ENCODE data around the gene UGT1A8. TPM values are rescaled to one million over a fixed set of nuclear protein-coding genes. Genes with fewer than 3 reads are reported as not detected.
"Not testable (repeated sequence)": the region's sequence is repeated elsewhere in the genome, so short reads cannot be mapped to it uniquely, and the experiment has no call there.

UGT1A8 gene
- total RNA-seq, 1 experiment from 2014 or later: not detected

- no TSS peak for BruUV-seq (replicated peaks)
- CTCF ChIA-PET: no interaction called here
- Mint-ChIP-seq H3K36me3 (ENCODE audit: insufficient read depth, unreplicated experiment) (no peaks in the 10 kb centered on the region), H3K27ac (ENCODE audit: unreplicated experiment) (no peak overlapping the region), H3K9me3 (ENCODE audit: low read depth, unreplicated experiment) (peaks cover 16% of the 10 kb centered on the region), H3K4me3 (ENCODE audit: low read depth, unreplicated experiment) (no peak overlapping the region), H3K27me3 (ENCODE audit: unreplicated experiment) (no peaks in the 10 kb centered on the region), H3K4me1 (ENCODE audit: low read depth, unreplicated experiment) (no peaks in the 10 kb centered on the region)
- intact Hi-C loops (cut with micrococcal nuclease; ENCODE audit: unreplicated experiment): no loop called here
- TF ChIP-seq CTCF (IDR thresholded peaks at IDR 0.05; ENCODE audit: unreplicated experiment): no peak
- DNase-seq: no peak
Observed at GRCh38 chr2:233627331-233628025, 10.0 kb downstream of the UGT1A8 start.

GRCh38 chr2:233636306-233636705 is 18.9 kb downstream of the UGT1A8 start, which contains the start of gene UGT1A10:
TSS of gene UGT1A10 (plus strand) at chr2:233636448. CDS start at chr2:233636523, 75 bp downstream.
- CTCF ChIA-PET; BruUV-seq (replicated peaks); H3K9me3 Mint-ChIP-seq (ENCODE audit: low read depth, unreplicated experiment); H3K27me3 Mint-ChIP-seq (ENCODE audit: unreplicated experiment): not testable (repeated sequence)
- DNase-seq: peak; percentile 61
- H3K27ac Mint-ChIP-seq (ENCODE audit: unreplicated experiment): peak within 1 kb of the TSS; percentile 67
- H3K4me3 Mint-ChIP-seq (ENCODE audit: low read depth, unreplicated experiment): peak within 1 kb of the TSS; percentile 82
- intact Hi-C loops (cut with micrococcal nuclease; ENCODE audit: unreplicated experiment): loop anchor here (2.0 to 10.0 kb wide), 3 partner anchors 54 to 150 kb away; partner anchors contain the start of gene UGT1A1
- peaks cover 49% of the 10 kb centered on the region for H3K4me1 Mint-ChIP-seq (ENCODE audit: low read depth, unreplicated experiment)
- peaks cover 30% of the 10 kb centered on the region for H3K36me3 Mint-ChIP-seq (ENCODE audit: insufficient read depth, unreplicated experiment)

GRCh38 chr2:233638836-233639235 is 21.4 kb downstream of the UGT1A8 start:
- Mint-ChIP-seq H3K9me3 (ENCODE audit: low read depth, unreplicated experiment) (no peaks in the 10 kb centered on the region), H3K27me3 (ENCODE audit: unreplicated experiment) (no peaks in the 10 kb centered on the region), H3K36me3 (ENCODE audit: insufficient read depth, unreplicated experiment) (peaks cover 34% of the 10 kb centered on the region), H3K4me1 (ENCODE audit: low read depth, unreplicated experiment) (peaks cover 59% of the 10 kb centered on the region), H3K4me3 (ENCODE audit: low read depth, unreplicated experiment) (peak overlapping the region; percentile 82), H3K27ac (ENCODE audit: unreplicated experiment) (peak overlapping the region; percentile 55)
- CTCF ChIA-PET: no interaction called here
- intact Hi-C loops (cut with micrococcal nuclease; ENCODE audit: unreplicated experiment): loop anchor here (1.0 to 10.0 kb wide), 3 partner anchors 66 to 126 kb away; partner anchors contain the start of genes UGT1A1 and USP40
- TF ChIP-seq CTCF (IDR thresholded peaks at IDR 0.05; ENCODE audit: unreplicated experiment): peak; percentile 36
- DNase-seq: peak; percentile 54
- no TSS peak for BruUV-seq (replicated peaks)

GRCh38 chr2:233639860-233640259 is 22.4 kb downstream of the UGT1A8 start:
- Mint-ChIP-seq H3K4me1 (ENCODE audit: low read depth, unreplicated experiment) (peaks cover 57% of the 10 kb centered on the region), H3K9me3 (ENCODE audit: low read depth, unreplicated experiment) (peaks cover 4% of the 10 kb centered on the region), H3K36me3 (ENCODE audit: insufficient read depth, unreplicated experiment) (peaks cover 34% of the 10 kb centered on the region), H3K27me3 (ENCODE audit: unreplicated experiment) (no peaks in the 10 kb centered on the region), H3K27ac (ENCODE audit: unreplicated experiment) (peak overlapping the region; percentile 50), H3K4me3 (ENCODE audit: low read depth, unreplicated experiment) (peak overlapping the region; percentile 82)
- BruUV-seq (replicated peaks): no TSS peak
- DNase-seq: no peak
- TF ChIP-seq CTCF (IDR thresholded peaks at IDR 0.05; ENCODE audit: unreplicated experiment): no peak
- intact Hi-C loops (cut with micrococcal nuclease; ENCODE audit: unreplicated experiment): loop anchor here (2.0 to 10.0 kb wide), 3 partner anchors 65 to 192 kb away; partner anchors contain the start of gene UGT1A1
- CTCF ChIA-PET: no interaction called here

GRCh38 chr2:233643128-233643527 is 25.7 kb downstream of the UGT1A8 start:
- intact Hi-C loops (cut with micrococcal nuclease; ENCODE audit: unreplicated experiment): loop anchor here (5.0 kb wide), 1 partner anchor 189 kb away; no protein-coding TSS in a partner anchor
- Mint-ChIP-seq H3K4me3 (ENCODE audit: low read depth, unreplicated experiment) (no peak overlapping the region), H3K9me3 (ENCODE audit: low read depth, unreplicated experiment) (peaks cover 10% of the 10 kb centered on the region), H3K4me1 (ENCODE audit: low read depth, unreplicated experiment) (peaks cover 42% of the 10 kb centered on the region), H3K27ac (ENCODE audit: unreplicated experiment) (peak overlapping the region; percentile 18), H3K36me3 (ENCODE audit: insufficient read depth, unreplicated experiment) (peaks cover 19% of the 10 kb centered on the region), H3K27me3 (ENCODE audit: unreplicated experiment) (no peaks in the 10 kb centered on the region)
- peak; percentile 63 for DNase-seq
- no TSS peak for BruUV-seq (replicated peaks)
- TF ChIP-seq CTCF (IDR thresholded peaks at IDR 0.05; ENCODE audit: unreplicated experiment): peak; percentile 53
- CTCF ChIA-PET: interaction anchor here (0.7 kb wide), 1 partner anchor 69 kb away, joined by 3 read pairs; the partner anchor contains the start of gene UGT1A5

GRCh38 chr2:233646033-233646432 is 28.6 kb downstream of the UGT1A8 start:
- peaks cover 38% of the 10 kb centered on the region for H3K4me1 Mint-ChIP-seq (ENCODE audit: low read depth, unreplicated experiment)
- BruUV-seq (replicated peaks); H3K27me3 Mint-ChIP-seq (ENCODE audit: unreplicated experiment); H3K4me3 Mint-ChIP-seq (ENCODE audit: low read depth, unreplicated experiment); CTCF ChIA-PET; H3K36me3 Mint-ChIP-seq (ENCODE audit: insufficient read depth, unreplicated experiment); DNase-seq; intact Hi-C loops (cut with micrococcal nuclease; ENCODE audit: unreplicated experiment); H3K27ac Mint-ChIP-seq (ENCODE audit: unreplicated experiment): not testable (repeated sequence)
- H3K9me3 Mint-ChIP-seq (ENCODE audit: low read depth, unreplicated experiment): peaks cover 10% of the 10 kb centered on the region
